ENCODE measurements around the gene KCNQ1OT1. TPM values are rescaled to one million over a fixed set of nuclear protein-coding genes. Genes with fewer than 3 reads are reported as not detected.

Gene KCNQ1OT1
- total and polyA plus RNA-seq, 2 of the 4 experiments (the other 2 are of a cell fraction) = 0.14 to 2.0 TPM

- no TSS peak for BruUV-seq (replicated peaks)
- Histone ChIP-seq H2AFZ (replicated peaks; ENCODE audit: low read length, poor library complexity) (no peak overlapping the region), H2BK20ac (ENCODE audit: low read depth, low read length) (no peak overlapping the region), H3K36me3 (ENCODE audit: control insufficient read depth, insufficient read depth, low read length) (no peaks in the 10 kb centered on the region), H2BK15ac (ENCODE audit: low read depth, low read length) (no peak overlapping the region), H3K23ac (ENCODE audit: low read depth, low read length) (no peak overlapping the region), H4K20me1 (ENCODE audit: insufficient read depth, low read length) (no peaks in the 10 kb centered on the region), H4K91ac (ENCODE audit: insufficient read depth, low read depth, low read length) (no peak overlapping the region), H2AK5ac (ENCODE audit: low read depth, low read length) (no peak overlapping the region), H3K18ac (ENCODE audit: low read depth, low read length) (no peak overlapping the region), H4K5ac (ENCODE audit: low read depth, low read length) (no peak overlapping the region), H4K8ac (ENCODE audit: low read depth in 2 of 2, low read length in 2 of 2) (no peak overlapping the region), H3K79me1 (ENCODE audit: low read depth in 1 of 2, low read length in 2 of 2) (no peaks in the 10 kb centered on the region), H3K4me3 (ENCODE audit: insufficient read depth, low read depth, low read length) (no peak overlapping the region), H2BK120ac (ENCODE audit: low read depth, low read length) (no peak overlapping the region), H3K4me2 (ENCODE audit: low read depth, low read length) (no peak overlapping the region), H3K4ac (ENCODE audit: low read depth, low read length) (no peak overlapping the region), H3K9me3 (ENCODE audit: control insufficient read depth, insufficient read depth, low read length) (peaks cover 2% of the 10 kb centered on the region), H2BK5ac (ENCODE audit: low read depth, low read length, poor library complexity, severe bottlenecking) (no peak overlapping the region), H3K9me1 (ENCODE audit: insufficient read depth, low read length) (no peaks in the 10 kb centered on the region), H3K27me3 (ENCODE audit: control insufficient read depth, insufficient read depth, low read length) (peaks cover 49% of the 10 kb centered on the region), H3K27ac (ENCODE audit: insufficient read depth, low read length) (no peak overlapping the region), H2AK9ac (replicated peaks; ENCODE audit: low read depth, low read length, poor library complexity) (no peak overlapping the region), H3K9ac (ENCODE audit: low read depth, low read length) (no peak overlapping the region), H3K14ac (replicated peaks; ENCODE audit: low read depth, low read length) (no peak overlapping the region), H3K56ac (ENCODE audit: extremely low read depth, insufficient read depth, low read length) (no peak overlapping the region), H3K4me1 (ENCODE audit: control insufficient read depth, insufficient read depth, low read length) (peaks cover 6% of the 10 kb centered on the region; the same call in 1 of the 2 replicates)
- CTCF ChIA-PET = no interaction called here
- WGBS, 2 experiments (ENCODE audit: extremely low coverage in 2 of 2, insufficient read length in 1 of 2) = 87% methylated on average over 5 of the region's 12 CpGs; no CpG with 5 or more reads in 1 of the 2 experiments
- dilution Hi-C loops (cut with HindIII; ENCODE audit: low sequenced_read_pairs, unreplicated experiment) = no loop called here
- TF ChIP-seq CHD1 (IDR thresholded peaks at IDR 0.05; ENCODE audit: low read depth, low read length) (no peak), NFE2L2 (IDR thresholded peaks at IDR 0.05; ENCODE audit: low read depth, low read length) (no peak), SMC3 (IDR thresholded peaks at IDR 0.05; ENCODE audit: low read depth, low read length) (no peak), ELK1 (IDR thresholded peaks at IDR 0.05; ENCODE audit: borderline replicate concordance, low read depth, low read length) (no peak), BHLHE40 (IDR thresholded peaks at IDR 0.05; ENCODE audit: low read depth, low read length) (no peak), RAD21 (IDR thresholded peaks at IDR 0.05; ENCODE audit: low read length) (no peak), USF2 (IDR thresholded peaks at IDR 0.05; ENCODE audit: low read depth, low read length) (no peak), RCOR1 (IDR thresholded peaks at IDR 0.05; ENCODE audit: insufficient replicate concordance, low read length) (no peak), POLR2A (IDR thresholded peaks at IDR 0.05; ENCODE audit: low read depth, low read length) (no peak), CTCF (conservative IDR thresholded peaks at IDR 0.05; ENCODE audit: low read depth, low read length) (no peak), RFX5 (IDR thresholded peaks at IDR 0.05; ENCODE audit: low read depth, low read length) (no peak), FOS (IDR thresholded peaks at IDR 0.05; ENCODE audit: low read depth, low read length) (no peak), MAFK (IDR thresholded peaks at IDR 0.05; ENCODE audit: low read depth, low read length) (no peak), CEBPB (IDR thresholded peaks at IDR 0.05; ENCODE audit: low read depth, low read length) (no peak), MXI1 (IDR thresholded peaks at IDR 0.05; ENCODE audit: borderline replicate concordance, low read depth, low read length) (no peak), MAZ (IDR thresholded peaks at IDR 0.05; ENCODE audit: borderline replicate concordance, low read depth, low read length) (no peak)
- no peak for DNase-seq
- in situ Hi-C loops (cut with MboI; ENCODE audit: low sequenced_read_pairs) = no loop called here
- no peak for ATAC-seq (ENCODE audit: low read depth)
- POLR2A ChIA-PET (ENCODE audit: unreplicated experiment) = no interaction called here
- intact Hi-C loops (cut with micrococcal nuclease) = no loop called here
Measured at GRCh38 chr11:2713094-2713493, 13.3 kb upstream of the KCNQ1OT1 start.
